B cell (primary cell): ENCODE data around the gene A1BG. TPM values are rescaled to one million over a fixed set of nuclear protein-coding genes. Genes with fewer than 3 reads are reported as not detected.

Experiments used
- ATAC-seq: fragments of 200-7000 bp; cut with Tn5 transposase; one replicate; pipeline ENCODE4 v1.10.0; 2021; ENCODE audit warnings: low read depth, mild to moderate bottlenecking, moderate number of reproducible peaks, moderate library complexity
- CTCF ChIA-PET: fragments of 350-600 bp; sonication (Branson Sonifier 250); formaldehyde crosslinking; loops from one replicate; lab custom pipeline; 2021; ENCODE audit warnings: antibody characterized with exemption, inconsistent platforms; lab: Charles Lee
- POLR2A ChIA-PET: fragments of 350-600 bp; sonication (Branson Sonifier 250); formaldehyde crosslinking; loops from one replicate; lab custom pipeline; 2021; ENCODE audit warnings: antibody characterized with exemption; lab: Charles Lee
- DNase-seq: peaks from one replicate; pipeline ENCODE4 v3.0.0; 2013
- H2AFZ ChIP-seq: 2 replicates; pipeline ENCODE4 v1.6.1; 2012; ENCODE audit warnings: mild to moderate bottlenecking, low read depth, low read length; ENCODE audit not compliant: insufficient read depth, poor library complexity, severe bottlenecking
- H3K27ac ChIP-seq, 2 donors: 1 replicate in 1 of 2; 2 replicates in 1 of 2; pipeline ENCODE4 v1.5.1; 2012 to 2013; ENCODE audit warnings: low read length in 2 of 2, mild to moderate bottlenecking in 2 of 2, moderate library complexity in 1 of 2
- H3K27me3 ChIP-seq, 4 experiments: fragments of 200-600 bp in 1 of 4; sonication (generic) in 1 of 4; replicated peaks in 1 of 4; 1 replicate in 2 of 4; 2 replicates in 2 of 4; pipeline versions ENCODE4 v1.6.1 to v1.7.0; 2013 to 2016; ENCODE audit warnings: low read length in 3 of 4, mild to moderate bottlenecking in 2 of 4, mixed read lengths in 1 of 4, moderate library complexity in 1 of 4; ENCODE audit not compliant: insufficient read depth in 4 of 4, control insufficient read depth in 3 of 4; ENCODE audit errors: control extremely low read depth in 1 of 4
- H3K36me3 ChIP-seq, 2 experiments: replicated peaks in 1 of 2; 1 replicate in 1 of 2; 2 replicates in 1 of 2; pipeline versions ENCODE4 v1.6.1 to v1.7.1; 2013; ENCODE audit warnings: low read length in 1 of 2; ENCODE audit not compliant: insufficient read depth in 2 of 2, control insufficient read depth in 1 of 2; ENCODE audit errors: control extremely low read depth in 1 of 2, extremely low read depth in 1 of 2
- H3K4me1 ChIP-seq, 2 donors: fragments of 200-600 bp in 1 of 2; sonication (generic) in 1 of 2; 1 replicate in 1 of 2; 2 replicates in 1 of 2; pipeline versions ENCODE4 v1.5.1 to v1.6.1; 2013 to 2017; ENCODE audit warnings: low read length in 2 of 2; ENCODE audit not compliant: control insufficient read depth in 2 of 2, insufficient read depth in 2 of 2
- H3K4me2 ChIP-seq: replicated peaks from 2 replicates; pipeline ENCODE3; 2012; ENCODE audit warnings: mild to moderate bottlenecking, low read depth, low read length; ENCODE audit not compliant: poor library complexity, severe bottlenecking
- H3K4me3 ChIP-seq, 5 experiments: fragments of 200-600 bp in 1 of 5; sonication (generic) in 1 of 5; 1 replicate in 3 of 5; 2 replicates in 2 of 5; pipeline versions ENCODE4 v1.5.1 to v1.7.0; 2011 to 2016; ENCODE audit warnings: low read length in 4 of 5, mild to moderate bottlenecking in 4 of 5, low read depth in 2 of 5, control low read depth in 1 of 5, moderate library complexity in 1 of 5; ENCODE audit not compliant: insufficient read depth in 1 of 5; ENCODE audit errors: control extremely low read depth in 1 of 5, extremely low read depth in 1 of 5
- H3K79me2 ChIP-seq: fragments of 200-600 bp; sonication (generic); one replicate; pipeline ENCODE4 v1.6.0; 2016; ENCODE audit warnings: low read length; ENCODE audit not compliant: control insufficient read depth, insufficient read depth
- H3K9ac ChIP-seq: fragments of 200-600 bp; sonication (generic); 2 replicates; pipeline ENCODE4 v1.6.1; 2017; ENCODE audit warnings: mild to moderate bottlenecking, low read length, moderate library complexity
- H3K9me3 ChIP-seq, 3 donors: one replicate each; pipeline versions ENCODE4 v1.6.1 to v1.7.1; 2013; ENCODE audit warnings: low read length in 2 of 3; ENCODE audit not compliant: control insufficient read depth in 2 of 3, insufficient read depth in 1 of 3; ENCODE audit errors: control extremely low read depth in 1 of 3
- H4K20me1 ChIP-seq: 2 replicates; pipeline ENCODE4 v1.6.0; 2012; ENCODE audit warnings: mild to moderate bottlenecking, low read length; ENCODE audit not compliant: insufficient read depth, control insufficient read depth, poor library complexity, severe bottlenecking
- H3K27ac Mint-ChIP-seq: one replicate; pipeline ENCODE4 v1.8.0; 2021; ENCODE audit warnings: mixed read lengths
- H3K27me3 Mint-ChIP-seq: one replicate; pipeline ENCODE4 v1.8.0; 2021; ENCODE audit warnings: mixed read lengths
- H3K4me1 Mint-ChIP-seq: one replicate; pipeline ENCODE4 v1.8.0; 2021; ENCODE audit warnings: mixed read lengths
- H3K4me3 Mint-ChIP-seq: one replicate; pipeline ENCODE4 v1.8.0; 2021; ENCODE audit warnings: mixed read lengths
- H3K9me3 Mint-ChIP-seq: one replicate; pipeline ENCODE4 v1.8.0; 2022; ENCODE audit warnings: mixed read lengths; ENCODE audit not compliant: insufficient read depth
- EZH2 ChIP-seq: IDR thresholded peaks from 2 replicates; pipeline ENCODE4 v1.6.1; 2012; ENCODE audit warnings: borderline replicate concordance, low read depth, mild to moderate bottlenecking, moderate library complexity, low read length; ENCODE audit not compliant: insufficient read depth, poor library complexity, severe bottlenecking
- WGBS: methylation state at CpG from one replicate; pipeline ENCODE4 v1.1.5; 2013; ENCODE audit warnings: missing lambda C conversion rate; ENCODE audit not compliant: insufficient coverage; 5-methylcytosine and 5-hydroxymethylcytosine counted together
- intact Hi-C: fragments of 100-400 bp; cut with micrococcal nuclease; formaldehyde crosslinking; loops from one replicate; pipeline ENCODE4 v1.10.0; 2022
- polyA plus RNA-seq: library from polyadenylated mRNA; depleted of rRNA; stranded (reverse); fragments of >200 nt; gene quantifications from 2 replicates; pipeline ENCODE4 v1.2.3, GENCODE V29; 2012
- total RNA-seq, 2 donors: library from RNA; stranded (reverse); fragments of 120-200 nt in 1 of 2; gene quantifications; 1 replicate in 1 of 2; 2 replicates in 1 of 2; pipeline versions ENCODE4 v1.2.3 to v1.2.4, GENCODE V29; 2013 to 2022
- TF ChIP-seq, protein P1 (sequence below): fragments of 200-600 bp; IDR thresholded peaks from one replicate; pipeline ENCODE4 v1.8.0; 2022; ENCODE audit warnings: antibody characterized with exemption, mild to moderate bottlenecking

Gene A1BG
- total and polyA plus RNA-seq, 2 donors (not counting 1 experiment from before 2014, with no cell fraction given): 18.4 to 52.6 TPM

DNA sequence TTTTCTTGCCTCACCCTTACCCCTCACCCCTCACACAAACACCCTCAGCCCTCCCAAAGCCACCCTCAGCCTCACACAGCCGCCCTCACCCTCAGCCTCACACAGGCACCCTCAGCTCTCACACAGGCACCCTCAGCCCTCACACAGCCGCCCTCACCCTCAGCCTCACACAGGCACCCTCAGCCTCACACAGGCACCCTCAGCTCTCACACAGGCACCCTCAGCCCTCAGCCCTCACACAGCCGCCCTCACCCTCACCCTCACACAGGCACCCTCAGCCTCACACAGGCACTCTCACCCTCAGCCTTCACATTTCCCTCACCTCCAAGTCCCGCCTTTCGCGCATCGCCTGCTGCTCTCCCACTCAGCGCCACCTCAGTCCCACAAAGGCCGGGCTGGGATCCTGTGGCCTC lies 26.8 kb downstream of the A1BG start:
- Histone ChIP-seq H3K4me3 (peak overlapping the region in 4 of 5 experiments; percentile 72 to 98 (median 82)), H3K27me3 (no peaks in the 10 kb centered on the region), H3K9ac (peak overlapping the region; percentile 90), H3K79me2 (peaks cover 31% of the 10 kb centered on the region), H3K4me1 (peaks cover 11 to 23% of the 10 kb centered on the region in 2 donors), H3K9me3 (no peaks in the 10 kb centered on the region), H3K4me2 (peak overlapping the region; percentile 93), H3K27ac (peak overlapping the region; percentile 71 to 82), H2AFZ (peak overlapping the region; percentile 97), H3K36me3 (peaks cover 0 to 3% of the 10 kb centered on the region in 2 experiments), H4K20me1 (no peaks in the 10 kb centered on the region)
- Mint-ChIP-seq H3K27ac (no peak overlapping the region), H3K4me1 (no peaks in the 10 kb centered on the region), H3K27me3 (no peaks in the 10 kb centered on the region), H3K4me3 (no peak overlapping the region), H3K9me3 (no peaks in the 10 kb centered on the region)
- no peak for TF ChIP-seq EZH2
- TF ChIP-seq, protein P1, sequence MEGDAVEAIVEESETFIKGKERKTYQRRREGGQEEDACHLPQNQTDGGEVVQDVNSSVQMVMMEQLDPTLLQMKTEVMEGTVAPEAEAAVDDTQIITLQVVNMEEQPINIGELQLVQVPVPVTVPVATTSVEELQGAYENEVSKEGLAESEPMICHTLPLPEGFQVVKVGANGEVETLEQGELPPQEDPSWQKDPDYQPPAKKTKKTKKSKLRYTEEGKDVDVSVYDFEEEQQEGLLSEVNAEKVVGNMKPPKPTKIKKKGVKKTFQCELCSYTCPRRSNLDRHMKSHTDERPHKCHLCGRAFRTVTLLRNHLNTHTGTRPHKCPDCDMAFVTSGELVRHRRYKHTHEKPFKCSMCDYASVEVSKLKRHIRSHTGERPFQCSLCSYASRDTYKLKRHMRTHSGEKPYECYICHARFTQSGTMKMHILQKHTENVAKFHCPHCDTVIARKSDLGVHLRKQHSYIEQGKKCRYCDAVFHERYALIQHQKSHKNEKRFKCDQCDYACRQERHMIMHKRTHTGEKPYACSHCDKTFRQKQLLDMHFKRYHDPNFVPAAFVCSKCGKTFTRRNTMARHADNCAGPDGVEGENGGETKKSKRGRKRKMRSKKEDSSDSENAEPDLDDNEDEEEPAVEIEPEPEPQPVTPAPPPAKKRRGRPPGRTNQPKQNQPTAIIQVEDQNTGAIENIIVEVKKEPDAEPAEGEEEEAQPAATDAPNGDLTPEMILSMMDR: no peak
- no peak for ATAC-seq
- intact Hi-C loops: loop anchor here (1.0 to 5.0 kb wide), 4 partner anchors 21 to 126 kb away; partner anchors contain the start of genes ERVK3-1, ZNF324B, ZNF584 and ZNF8
- 8% methylated on average over 9 of the region's 9 CpGs for WGBS
- DNase-seq: no peak
- ChIA-PET POLR2A (interaction anchor here (0.9 to 1.8 kb wide), 6 partner anchors 21 to 193 kb away, joined by 3 to 17 read pairs (median 6); partner anchors contain the start of genes ERVK3-1, ZBTB45, ZNF324B and ZNF497), CTCF (interaction anchor here (0.6 to 1.0 kb wide), 5 partner anchors 20 to 193 kb away, joined by 3 to 5 read pairs (median 3); partner anchors contain the start of genes ZBTB45, ZNF132 and ZNF837)
